Psoas muscle (tissue), 8 donors: ENCODE results near the gene ARL1. TPM values are rescaled to one million over a fixed set of nuclear protein-coding genes. Genes with fewer than 3 reads are reported as not detected.
A peak's percentile ranks its signal among the peaks of the same experiment; 100 is the strongest.

ENCODE experiments used
- ATAC-seq, 4 donors: fragments of 200-7000 bp; cut with Tn5 transposase; one replicate each; pipeline ENCODE4 v1.9.1; 2020; ENCODE audit warnings: moderate library complexity in 3 of 4, mild to moderate bottlenecking in 2 of 4
- DNase-seq, 2 donors: peaks; one replicate each; pipeline ENCODE4 v3.0.0-alpha.2; 2020
- H3K27ac ChIP-seq: fragments of 200-600 bp; one replicate; pipeline ENCODE4 v1.8.0; 2022
- H3K27me3 ChIP-seq, 3 donors: fragments of 200-600 bp in 1 of 3; one replicate each; pipeline versions ENCODE4 v1.6.1 to v1.8.0; 2013 to 2022; ENCODE audit warnings: low read length in 2 of 3, mild to moderate bottlenecking in 2 of 3, moderate library complexity in 1 of 3; ENCODE audit not compliant: insufficient read depth in 3 of 3
- H3K36me3 ChIP-seq, 2 donors: fragments of 200-600 bp in 1 of 2; one replicate each; pipeline versions ENCODE4 v1.6.1 to v1.8.0; 2013 to 2022; ENCODE audit warnings: low read depth in 1 of 2, mild to moderate bottlenecking in 1 of 2, moderate library complexity in 1 of 2; ENCODE audit not compliant: insufficient read depth in 1 of 2
- H3K4me1 ChIP-seq: fragments of 200-600 bp; one replicate; pipeline ENCODE4 v1.8.0; 2022
- H3K4me3 ChIP-seq: fragments of 200-600 bp; one replicate; pipeline ENCODE4 v1.8.0; 2022; ENCODE audit warnings: mild to moderate bottlenecking
- H3K9me3 ChIP-seq: fragments of 200-600 bp; one replicate; pipeline ENCODE4 v1.8.0; 2022
- WGBS, 3 donors: extraction: QIAGEN DNeasy Blood & Tissue Kit; methylation state at CpG; one replicate each; pipeline versions ENCODE4 v1.1.6 to v1.1.7; 2013; 5-methylcytosine and 5-hydroxymethylcytosine counted together
- intact Hi-C, 2 donors: fragments of 100-400 bp; cut with DNase I; formaldehyde crosslinking; loops; one replicate each; pipeline versions ENCODE4 v1.11.0 to v1.14.2; 2022
- long read RNA-seq, 2 donors: library from polyadenylated mRNA; unstranded; transcript quantifications; one replicate each; pipeline ENCODE4 v2.0.0, GENCODE V29; 2021
- polyA plus RNA-seq, 3 donors: library from polyadenylated mRNA; stranded (reverse); fragments of 200-250 nt; gene quantifications; one replicate each; pipeline ENCODE4 v1.2.3, GENCODE V29; 2013
- total RNA-seq, 4 donors: library from RNA; stranded (reverse); fragmentation: NEBNext Ultra II Directional in 2 of 4; extraction: Animal tissue kit (Norgen Biotek cat#: 25700) in 2 of 4; gene quantifications; one replicate each; pipeline versions ENCODE4 v1.2.1 to v1.2.4, GENCODE V29; 2021 to 2023
- TF ChIP-seq, protein P1 (sequence below): fragments of 200-600 bp; IDR thresholded peaks from one replicate; pipeline ENCODE4 v1.8.0; 2022; ENCODE audit warnings: antibody characterized with exemption
- donor health status: healthy with polysubstance abuse.
- donor health status: DM: no; HTN: no; CAD: no; lungs with moderate emphysema.
- donor health status: Bipolar disorder and iron deficiency.
- donor health status: healthy.
- donor health status: DM: yes; HTN: yes; CAD: no.
- donor health status: DM: no; HTN: no; CAD: no.
- donor health status: DM: no; HTN: no; CAD: no.
- donor health status: DM: yes; HTN: yes; CAD: no.

The ARL1 gene
- total RNA-seq (10 to 100 TPM; 49.6 to 73.1 (median 67.1) TPM), polyA plus RNA-seq (10 to 100 TPM; 41.2 to 56.4 (median 46.2) TPM)
- long read RNA-seq, donor 1, transcript ARL1-201 (6 exons, 3,241 nt): major isoform, 40 of 47 reads
- long read RNA-seq, donor 1, partial matches to known transcripts: 0 of 47 reads
- long read RNA-seq, donor 1, other reads (novel, unspliced or antisense): 5 of 47 reads
- long read RNA-seq, donor 2, transcript ARL1-203 (5 exons, 1,231 nt): minor isoform, 11 of 93 reads
- long read RNA-seq, donor 2, transcript ARL1-201 (6 exons, 3,241 nt): major isoform, 69 of 93 reads
- long read RNA-seq, donor 2, partial matches to known transcripts: 0 of 93 reads
- long read RNA-seq, donor 2, other reads (novel, unspliced or antisense): 10 of 93 reads

DNA sequence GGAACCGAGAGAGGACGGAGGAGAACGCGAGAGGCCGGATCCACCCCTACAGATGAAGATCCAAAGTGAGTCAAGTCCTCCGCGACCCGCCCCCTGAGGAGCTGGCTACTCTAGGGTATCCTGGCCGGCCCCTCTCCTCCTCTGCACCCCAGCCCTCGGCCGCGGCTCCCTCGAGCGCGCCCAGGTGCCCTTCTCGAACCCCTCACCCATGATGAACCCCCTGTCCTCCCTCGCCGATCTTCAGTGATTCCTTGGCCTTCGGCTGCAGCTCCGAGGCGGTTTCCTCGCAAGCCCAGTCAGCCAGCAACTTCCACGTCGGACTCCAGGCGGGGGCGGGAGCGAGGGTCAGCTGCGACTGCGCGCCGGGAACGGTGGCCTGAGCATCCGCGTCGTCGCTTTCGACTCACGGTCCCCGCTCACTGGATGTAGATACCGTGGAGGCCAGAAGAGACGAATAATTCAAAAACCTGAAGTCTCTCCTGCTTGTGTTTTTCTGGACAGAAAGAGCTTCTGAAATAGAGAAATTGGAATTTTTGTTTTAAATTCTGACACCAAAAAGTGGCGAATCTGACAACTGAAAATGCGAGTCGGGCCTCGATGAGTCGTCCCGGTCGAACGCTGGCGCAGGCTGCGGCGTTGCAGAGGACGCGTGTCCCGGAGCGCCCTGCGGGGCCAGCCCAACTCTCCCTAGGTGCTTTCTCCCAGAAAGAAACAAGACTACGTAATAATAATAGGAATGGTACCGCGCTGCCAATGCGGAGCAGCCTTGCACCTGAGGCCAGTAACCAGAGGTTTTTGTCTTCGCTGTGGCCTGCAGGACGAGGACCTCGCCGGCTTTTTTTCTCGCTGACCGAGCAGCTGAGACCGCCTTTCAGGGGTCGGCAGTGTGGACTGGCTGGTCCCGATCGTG is at the start of gene ARL1:
ARL1 (minus strand) TSS at position 337 of the 910 bp plus-strand sequence; CDS start at position 210, 127 bp downstream.
- peak; percentile 89 to 95 (median 94) for ATAC-seq
- Histone ChIP-seq H3K27ac (peak within 1 kb of the TSS; percentile 90), H3K27me3 (no peaks in the 10 kb centered on the region), H3K4me3 (peak within 1 kb of the TSS; percentile 89), H3K4me1 (peaks cover 22% of the 10 kb centered on the region), H3K9me3 (no peaks in the 10 kb centered on the region), H3K36me3 (peaks cover 0 to 8% of the 10 kb centered on the region in 2 donors)
- 0 to 1% (median 0%) methylated on average over 65 to 71 of the region's 71 CpGs for WGBS, 3 donors
- peak; percentile 90 to 94 for DNase-seq
- intact Hi-C loops: loop anchor here in 1 of 2 donors (10.0 kb wide), 2 partner anchors 207 to 287 kb away; partner anchors contain the start of gene CHPT1
- TF ChIP-seq, protein P1, sequence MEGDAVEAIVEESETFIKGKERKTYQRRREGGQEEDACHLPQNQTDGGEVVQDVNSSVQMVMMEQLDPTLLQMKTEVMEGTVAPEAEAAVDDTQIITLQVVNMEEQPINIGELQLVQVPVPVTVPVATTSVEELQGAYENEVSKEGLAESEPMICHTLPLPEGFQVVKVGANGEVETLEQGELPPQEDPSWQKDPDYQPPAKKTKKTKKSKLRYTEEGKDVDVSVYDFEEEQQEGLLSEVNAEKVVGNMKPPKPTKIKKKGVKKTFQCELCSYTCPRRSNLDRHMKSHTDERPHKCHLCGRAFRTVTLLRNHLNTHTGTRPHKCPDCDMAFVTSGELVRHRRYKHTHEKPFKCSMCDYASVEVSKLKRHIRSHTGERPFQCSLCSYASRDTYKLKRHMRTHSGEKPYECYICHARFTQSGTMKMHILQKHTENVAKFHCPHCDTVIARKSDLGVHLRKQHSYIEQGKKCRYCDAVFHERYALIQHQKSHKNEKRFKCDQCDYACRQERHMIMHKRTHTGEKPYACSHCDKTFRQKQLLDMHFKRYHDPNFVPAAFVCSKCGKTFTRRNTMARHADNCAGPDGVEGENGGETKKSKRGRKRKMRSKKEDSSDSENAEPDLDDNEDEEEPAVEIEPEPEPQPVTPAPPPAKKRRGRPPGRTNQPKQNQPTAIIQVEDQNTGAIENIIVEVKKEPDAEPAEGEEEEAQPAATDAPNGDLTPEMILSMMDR: no peak

DNA sequence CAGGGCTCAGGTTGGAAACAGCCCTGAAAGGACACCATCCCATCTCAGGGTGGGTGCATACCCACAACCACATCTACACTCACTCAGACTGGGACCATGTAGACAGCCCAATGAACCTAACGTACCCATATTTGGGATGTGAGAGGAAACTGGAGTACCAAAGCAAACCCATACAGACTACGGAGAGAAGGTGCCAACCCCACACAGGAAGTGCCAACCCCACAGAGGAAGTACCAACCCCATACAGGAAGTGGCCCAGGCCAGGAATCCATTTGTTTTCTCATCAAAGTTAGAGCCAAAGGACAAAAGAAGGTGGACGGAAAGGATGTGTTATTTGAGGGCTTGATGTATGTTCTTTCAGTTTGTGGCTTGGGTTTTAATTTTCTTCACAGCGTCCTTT is 48.1 kb upstream of the ARL1 start:
- no peak for ATAC-seq
- TF ChIP-seq, protein P1: no peak
- Histone ChIP-seq H3K36me3 (no peaks in the 10 kb centered on the region), H3K9me3 (no peaks in the 10 kb centered on the region), H3K4me3 (no peak overlapping the region), H3K27me3 (no peaks in the 10 kb centered on the region), H3K4me1 (no peaks in the 10 kb centered on the region), H3K27ac (no peak overlapping the region)
- no peak for DNase-seq
- intact Hi-C loops: no loop called here
- WGBS, 3 donors: 76 to 83% (median 79%) methylated on average over 4 of the region's 4 CpGs

DNA sequence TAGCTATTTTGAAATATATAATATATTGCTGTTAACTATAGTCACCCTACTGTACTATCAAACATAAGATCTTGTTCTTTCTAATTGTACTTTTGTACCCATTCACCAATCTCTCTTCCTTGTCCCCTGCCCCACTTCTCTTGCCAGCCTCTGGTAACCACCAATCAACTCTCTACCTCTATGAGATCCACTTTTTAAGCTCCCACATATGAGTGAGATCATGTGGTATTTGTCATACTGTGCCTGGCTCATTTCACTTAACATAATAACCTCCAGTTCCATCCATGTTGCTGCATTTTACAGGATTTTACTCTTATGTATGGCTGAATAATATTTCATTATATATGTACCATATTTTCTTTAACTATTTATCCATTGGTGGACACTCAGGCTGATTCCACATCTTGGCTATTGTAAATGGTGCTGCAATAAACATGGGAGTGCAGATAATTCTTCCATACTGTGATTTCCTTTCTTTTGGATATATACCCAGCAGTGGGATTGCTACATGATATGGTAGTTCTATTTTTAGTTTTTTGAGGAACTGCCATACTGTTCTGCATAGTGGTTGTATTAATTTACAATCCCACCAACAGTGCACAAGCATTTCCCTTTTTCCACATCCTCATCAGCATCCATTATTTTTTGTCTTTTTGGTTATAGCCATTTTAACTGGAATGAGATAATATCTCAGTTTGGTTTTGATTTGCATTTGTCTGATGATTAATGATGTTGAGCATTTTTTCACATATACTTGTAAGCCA is 34.1 kb upstream of the ARL1 start:
- ATAC-seq (no peak), DNase-seq (no peak)
- intact Hi-C loops: no loop called here
- peaks cover 3% of the 10 kb centered on the region for H3K4me1 ChIP-seq
- H3K27me3 ChIP-seq: no peaks in the 10 kb centered on the region
- H3K27ac ChIP-seq: no peak overlapping the region
- TF ChIP-seq, protein P1: no peak
- H3K4me3 ChIP-seq: no peak overlapping the region
- no peaks in the 10 kb centered on the region for H3K36me3 ChIP-seq
- no peaks in the 10 kb centered on the region for H3K9me3 ChIP-seq

DNA sequence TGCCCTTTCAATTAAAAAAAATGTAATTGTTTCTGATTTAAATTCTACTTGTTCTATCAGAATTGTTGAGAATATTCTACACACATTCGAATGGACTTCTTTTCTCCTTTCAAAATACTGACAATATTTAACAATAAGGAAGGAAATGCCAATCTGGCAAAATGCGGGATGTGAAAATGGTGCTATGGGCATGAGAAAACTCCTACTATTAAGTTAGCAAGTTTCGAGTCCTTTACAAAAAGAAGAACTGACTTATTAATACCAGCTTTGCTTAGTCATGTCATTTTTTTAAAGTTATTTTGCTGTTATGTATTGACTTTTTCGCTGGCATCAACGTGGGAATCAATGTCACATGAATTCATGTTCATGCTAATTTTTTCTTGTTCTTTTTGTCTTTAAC is 31.7 kb upstream of the ARL1 start:
- Histone ChIP-seq H3K27ac (no peak overlapping the region), H3K4me3 (no peak overlapping the region), H3K9me3 (no peaks in the 10 kb centered on the region), H3K4me1 (peaks cover 3% of the 10 kb centered on the region), H3K27me3 (no peaks in the 10 kb centered on the region), H3K36me3 (no peaks in the 10 kb centered on the region)
- WGBS, 3 donors: 82 to 83% (median 82%) methylated on average over 5 of the region's 5 CpGs
- TF ChIP-seq, protein P1: no peak
- DNase-seq (no peak), ATAC-seq (no peak)
- intact Hi-C loops: no loop called here
